Posterior vena cava (tissue), 2 donors: ENCODE measurements around the gene PDZRN3. TPM values are rescaled to one million over a fixed set of nuclear protein-coding genes. Genes with fewer than 3 reads are reported as not detected.
"Not testable (repeated sequence)": the region's sequence is repeated elsewhere in the genome, so short reads cannot be mapped to it uniquely, and the experiment has no call there.

ENCODE experiments used
- DNase-seq: peaks from one replicate; pipeline ENCODE4 v3.0.0-alpha.2; 2020; ENCODE audit warnings: low spot score
- intact Hi-C, 2 donors: fragments of 100-400 bp; cut with DNase I; formaldehyde crosslinking; loops; one replicate each; pipeline versions ENCODE4 v1.14.1 to v1.14.2; 2022 to 2023
- total RNA-seq, 2 donors: library from RNA; stranded (reverse); fragmentation: NEBNext Ultra II Directional; extraction: Animal tissue kit (Norgen Biotek cat#: 25700); gene quantifications; one replicate each; pipeline ENCODE4 v1.2.1, GENCODE V29; 2021
- donor health status: DM: yes; HTN: yes; CAD: no.
- donor health status: DM: yes; HTN: yes; CAD: no.

PDZRN3 gene
- total RNA-seq, 2 donors from 2014 or later: 59.5 to 71.9 TPM

DNA sequence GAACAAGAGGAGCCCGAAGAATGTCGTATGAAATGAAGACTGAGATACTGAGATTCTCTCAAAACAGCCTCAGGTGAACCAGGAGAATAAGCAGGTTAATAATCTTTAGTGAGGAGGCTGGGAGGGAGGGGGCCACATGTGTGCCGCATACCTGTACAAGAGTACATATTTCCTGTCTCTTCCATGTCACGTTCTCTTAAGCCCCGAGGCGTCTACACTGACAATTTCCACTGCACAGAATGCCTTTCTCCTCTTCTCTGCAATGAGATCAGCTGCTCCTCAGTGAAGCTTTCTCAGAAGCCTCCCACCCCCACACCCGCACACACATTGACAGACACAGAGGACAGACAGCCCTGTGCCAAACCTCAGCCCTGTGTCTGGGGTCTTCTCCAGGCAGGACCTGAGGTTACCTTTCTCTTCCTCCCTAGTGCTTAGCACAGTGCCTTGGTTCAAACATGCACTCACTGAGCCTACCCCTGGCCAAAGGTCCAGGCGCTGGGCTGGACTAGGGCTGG lies 55.4 kb downstream of the PDZRN3 start:
- intact Hi-C loops: no loop called here

DNA sequence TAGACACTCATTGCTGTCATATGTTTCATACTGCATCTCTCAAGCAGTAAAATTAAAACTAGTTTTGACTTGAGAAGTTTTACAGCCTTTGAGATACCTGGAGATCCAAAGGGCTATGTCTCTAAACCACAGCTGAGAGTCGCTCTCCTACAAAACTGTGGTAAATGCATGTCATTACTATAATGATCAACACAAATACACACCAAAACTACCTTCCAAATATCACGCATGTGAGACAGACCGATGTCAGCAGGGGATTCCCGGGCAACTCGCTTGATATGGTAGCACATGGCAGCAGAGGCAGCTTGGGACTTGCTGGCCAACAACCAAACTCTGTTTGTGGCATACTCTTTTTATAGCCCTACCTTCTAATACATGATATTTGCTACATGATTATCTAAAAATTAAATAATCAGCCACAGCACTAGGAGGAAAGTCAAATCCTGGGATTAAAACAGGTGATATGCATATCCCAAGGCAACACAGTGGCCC lies 56.3 kb downstream of the PDZRN3 start:
- no peak for DNase-seq
- intact Hi-C loops: no loop called here

More for the DNA sequence above, 55.4 kb downstream of the PDZRN3 start:
- no peak for DNase-seq

DNA sequence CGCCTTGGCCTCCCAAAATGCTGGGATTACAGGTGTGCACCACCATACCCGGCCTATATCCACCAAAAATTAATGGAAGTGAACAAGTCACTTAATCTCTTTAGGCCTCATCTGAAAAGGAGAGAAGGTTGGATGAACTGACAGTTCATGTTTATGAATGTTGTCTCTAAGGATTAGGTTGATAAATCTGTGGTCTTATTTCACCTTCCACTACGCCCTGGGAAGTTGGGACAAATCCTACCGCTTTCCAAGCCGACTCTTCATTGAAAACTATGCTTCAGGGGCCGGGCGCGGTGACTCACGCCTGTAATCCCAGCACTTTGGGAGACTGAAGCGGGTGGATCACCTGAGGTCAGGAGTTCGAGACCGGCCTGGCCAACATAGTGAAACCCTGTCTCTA lies 59.4 kb downstream of the PDZRN3 start:
- intact Hi-C loops, DNase-seq: not testable (repeated sequence)

DNA sequence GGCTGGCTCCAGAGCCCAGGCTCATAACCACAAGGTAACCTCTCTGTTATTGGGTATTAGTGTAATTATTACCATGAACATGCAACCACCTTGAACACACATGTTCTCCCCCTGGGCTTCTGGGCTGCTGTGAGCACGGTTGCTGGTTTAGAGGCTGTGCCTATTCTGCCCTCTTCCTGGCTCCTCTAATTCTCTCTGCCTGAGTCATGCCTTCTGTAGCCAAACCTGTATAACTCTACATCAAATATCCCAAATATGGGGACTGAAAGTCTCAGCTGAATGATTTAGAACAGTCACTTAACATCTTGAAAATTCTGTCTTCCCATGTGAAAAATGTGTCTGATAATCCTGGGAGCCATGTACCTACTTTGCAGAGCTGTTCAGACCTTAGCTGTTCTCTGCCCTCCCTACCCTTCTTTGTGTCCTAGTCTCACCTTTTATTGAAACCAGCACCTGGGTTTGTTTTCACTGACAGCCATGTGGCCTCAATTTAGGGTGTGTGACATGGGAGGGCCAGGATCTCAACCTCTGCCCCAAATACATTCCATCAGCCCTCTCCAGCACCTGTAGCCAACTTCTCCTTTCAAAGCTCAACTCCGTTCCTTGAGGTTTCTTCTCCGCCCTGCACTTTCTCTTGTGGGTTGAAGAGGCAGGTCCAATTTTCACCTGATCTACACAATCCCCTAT lies 60.7 kb downstream of the PDZRN3 start:
- no peak for DNase-seq
- intact Hi-C loops: no loop called here

DNA sequence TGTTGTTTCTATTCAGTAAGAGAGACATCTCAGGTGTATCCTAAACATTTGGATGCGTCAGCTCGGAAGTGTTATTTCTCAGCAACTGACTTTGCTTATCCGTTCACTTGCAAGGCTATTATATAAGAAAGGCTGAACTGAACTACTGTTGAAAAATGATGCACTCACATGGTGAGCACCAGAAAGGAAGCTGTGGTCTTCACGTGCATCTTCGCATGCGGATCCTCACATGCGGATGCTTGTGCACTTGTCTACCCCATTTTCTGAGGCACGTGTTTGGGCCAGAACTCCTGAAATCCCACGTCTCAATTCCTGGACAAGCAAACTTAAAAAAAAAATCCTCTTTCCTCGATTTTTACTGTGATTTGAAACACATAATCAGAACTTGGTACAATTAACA lies 63.2 kb downstream of the PDZRN3 start:
- intact Hi-C loops: no loop called here
- DNase-seq: no peak

DNA sequence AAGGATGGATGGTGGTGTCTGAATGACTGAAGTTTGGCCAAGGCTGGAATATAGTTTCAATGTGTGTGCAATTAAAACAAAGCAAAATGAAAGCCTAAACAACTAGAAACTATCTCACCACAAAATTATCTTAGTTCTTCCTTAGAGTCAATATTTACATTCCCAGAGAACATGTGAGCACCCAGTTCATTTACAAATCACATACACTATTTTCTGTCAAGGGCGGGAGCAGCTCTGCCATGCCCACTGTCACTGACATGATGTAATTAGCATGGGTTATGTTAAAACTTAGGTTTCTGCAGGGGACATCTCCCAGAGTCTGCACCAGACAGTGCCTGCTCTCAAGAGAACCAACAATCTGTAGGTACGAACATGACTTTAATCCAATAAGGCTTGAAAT lies 65.0 kb downstream of the PDZRN3 start:
- intact Hi-C loops: no loop called here

DNA sequence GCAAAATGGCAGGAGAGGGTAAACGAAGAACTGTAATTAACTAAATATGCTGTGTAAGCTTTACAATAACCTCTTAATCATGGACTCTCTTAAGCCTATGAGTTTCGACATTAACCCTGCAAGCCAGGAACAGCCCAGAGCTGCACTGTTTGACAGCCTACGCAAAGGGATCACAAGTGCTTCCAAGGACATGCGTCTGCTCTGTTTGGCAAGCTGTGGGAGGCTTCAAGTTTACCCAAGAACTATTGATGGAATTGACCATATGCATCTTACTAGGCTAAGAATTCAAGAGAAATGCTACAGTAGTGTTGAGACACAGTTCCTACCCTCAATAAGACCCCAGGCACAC lies 66.0 kb downstream of the PDZRN3 start:
- intact Hi-C loops: no loop called here
- no peak for DNase-seq

More for the DNA sequence above, 65.0 kb downstream of the PDZRN3 start:
- no peak for DNase-seq

DNA sequence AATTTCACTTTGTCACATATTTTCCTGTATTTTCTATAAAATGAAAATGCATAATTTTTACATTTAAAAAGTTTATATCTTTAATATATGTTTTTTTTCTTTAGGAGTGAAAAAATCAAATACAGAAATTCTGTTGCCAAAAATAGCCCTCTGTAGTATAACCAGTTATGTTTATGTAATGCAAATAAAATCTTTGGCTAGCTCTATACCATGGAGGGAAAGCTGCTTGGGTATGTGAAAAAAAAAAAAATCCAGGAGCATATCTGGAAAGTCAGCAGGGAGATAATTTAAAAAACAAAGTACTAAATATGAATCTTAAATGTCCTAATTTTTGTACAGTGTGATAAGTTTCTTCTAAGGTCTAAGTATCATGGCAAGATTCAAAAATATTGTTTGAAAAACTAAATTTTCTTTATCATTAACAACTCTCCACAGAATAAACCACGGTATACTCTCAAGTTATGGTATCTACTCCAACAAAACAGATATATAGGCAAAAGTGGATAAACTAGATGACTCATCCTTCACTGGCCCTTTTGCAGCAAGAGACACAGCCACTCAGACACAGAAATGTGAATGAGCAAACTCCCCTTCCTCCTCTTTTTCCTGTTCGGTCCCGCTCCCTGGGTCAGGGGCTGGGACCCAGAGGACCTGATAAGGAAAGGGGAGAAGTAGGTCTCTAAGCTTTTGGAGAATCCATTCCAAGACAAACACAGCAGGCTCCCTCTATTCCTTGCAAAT lies 66.6 kb downstream of the PDZRN3 start:
- intact Hi-C loops: no loop called here
- no peak for DNase-seq

DNA sequence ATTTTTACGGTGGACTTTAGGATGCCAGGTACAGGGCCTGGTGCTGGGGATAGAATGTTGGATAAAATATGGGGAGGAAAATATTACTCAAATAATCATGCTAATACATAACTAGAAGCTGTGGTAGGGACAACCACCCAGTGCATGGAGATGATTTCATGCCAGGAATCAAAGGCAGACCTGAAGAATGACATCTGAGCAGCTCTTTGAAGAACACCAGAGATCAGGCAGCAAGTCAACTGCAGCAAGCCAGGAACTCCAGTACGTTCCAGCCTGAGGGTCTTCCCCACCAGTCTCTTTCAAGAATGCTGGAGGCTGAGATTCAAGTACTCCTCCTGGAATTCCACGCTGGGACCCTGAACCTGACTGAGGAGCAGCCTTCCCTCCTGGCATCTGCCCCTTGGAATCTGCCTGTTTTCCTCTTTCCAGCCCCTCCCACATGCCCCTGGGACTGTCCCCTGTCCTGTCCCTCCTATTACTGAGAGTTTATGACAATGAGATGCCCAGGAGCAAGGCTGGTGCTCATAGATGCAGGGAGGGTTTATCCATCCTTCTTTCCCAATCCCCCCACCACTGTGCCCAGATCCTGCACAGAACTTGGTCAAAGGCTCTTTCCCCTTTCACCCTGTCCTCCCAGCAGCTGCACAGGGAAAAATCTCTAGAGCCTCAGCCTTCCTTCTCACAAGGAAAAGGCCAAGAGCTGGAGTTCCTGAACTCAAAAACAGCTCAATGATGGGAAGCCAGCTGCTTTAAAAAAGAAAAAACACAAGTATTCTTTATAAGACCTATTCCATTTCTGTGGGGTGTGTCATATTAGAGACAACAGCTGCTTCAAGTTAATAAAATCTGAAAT lies 68.0 kb downstream of the PDZRN3 start:
- intact Hi-C loops: no loop called here
- DNase-seq: no peak

DNA sequence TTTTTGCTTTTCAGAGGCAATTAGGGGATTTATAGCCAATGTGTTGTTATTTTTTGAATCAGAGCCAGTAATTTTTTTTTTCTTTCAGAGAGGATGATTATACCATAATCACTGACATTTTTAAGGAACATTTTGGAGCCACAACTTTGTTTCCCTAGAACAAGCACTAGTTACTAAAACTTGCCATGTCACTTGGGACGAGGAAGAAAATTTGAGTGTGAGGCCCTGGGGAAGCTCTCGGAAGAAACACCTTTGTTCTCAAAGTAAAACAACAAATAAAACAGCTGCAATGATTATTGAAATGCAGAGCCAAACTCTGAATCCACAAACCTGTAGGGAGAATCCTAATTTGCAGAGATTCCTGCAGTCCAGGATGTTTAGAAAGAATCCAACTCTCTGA lies 69.7 kb downstream of the PDZRN3 start:
- no peak for DNase-seq
- intact Hi-C loops: no loop called here

DNA sequence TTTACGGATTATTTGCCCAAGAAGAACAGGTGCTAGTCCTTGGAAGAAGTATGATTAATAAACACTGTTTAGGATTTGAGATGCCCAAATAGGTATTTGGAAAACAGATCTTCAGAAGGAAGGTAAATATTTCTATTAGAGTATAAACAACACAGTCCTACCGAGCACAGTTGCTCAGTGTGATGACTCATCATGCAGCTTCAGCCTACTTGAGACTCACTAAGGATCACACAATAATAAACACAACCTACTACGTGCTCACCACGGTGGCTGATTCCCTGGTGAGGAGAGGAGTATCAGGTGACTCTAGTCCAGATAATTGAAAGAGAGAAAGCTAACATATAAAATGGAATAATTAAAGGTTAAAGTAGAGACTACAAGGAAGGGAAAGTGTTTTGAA lies 72.0 kb downstream of the PDZRN3 start:
- no peak for DNase-seq
- intact Hi-C loops: no loop called here

DNA sequence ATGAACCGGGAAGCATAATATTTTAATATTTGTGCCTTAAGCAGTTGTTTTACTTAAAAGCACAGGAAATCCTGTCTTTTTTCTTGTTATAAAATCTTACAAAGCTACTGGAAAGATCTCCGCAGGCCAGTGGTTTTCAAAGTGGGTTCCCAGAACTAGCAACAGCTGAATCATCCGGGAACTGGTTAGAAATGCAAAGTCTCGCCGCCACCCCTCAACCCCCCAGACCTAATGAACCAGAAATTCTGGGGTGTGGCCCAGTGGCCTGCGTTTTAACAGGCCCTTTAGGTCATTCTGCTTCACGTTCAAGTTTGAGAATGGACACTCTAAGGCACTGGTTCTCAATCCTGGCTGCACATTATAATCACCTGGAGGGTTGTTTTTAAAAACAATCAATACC lies 74.7 kb downstream of the PDZRN3 start:
- intact Hi-C loops: no loop called here
- no peak for DNase-seq

DNA sequence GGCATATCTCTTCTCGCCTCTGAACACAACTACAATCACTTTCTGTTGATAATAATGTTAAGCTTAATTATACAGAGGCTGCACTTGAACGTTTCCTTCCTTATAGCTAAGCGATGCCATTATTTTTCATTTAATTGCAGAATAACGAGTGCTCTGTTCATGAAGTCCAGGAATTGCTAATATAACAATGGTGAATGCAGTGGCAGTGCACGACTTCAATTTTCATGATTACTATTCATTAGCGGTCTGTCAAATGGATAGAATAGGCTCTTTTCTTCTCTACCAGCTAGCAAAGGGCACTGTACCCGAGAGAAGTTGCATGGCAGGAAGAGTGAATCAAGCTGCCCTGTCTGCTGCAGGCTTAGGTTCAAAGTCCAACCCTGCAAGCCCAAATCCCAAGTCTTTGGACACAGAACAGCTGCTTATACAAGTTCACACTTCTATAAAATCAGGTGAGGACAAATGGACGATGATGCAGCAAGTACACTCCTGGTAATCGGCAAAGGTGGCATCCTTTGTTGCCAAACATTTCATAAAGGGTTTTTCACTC lies 75.6 kb downstream of the PDZRN3 start:
- DNase-seq: no peak
- intact Hi-C loops: no loop called here

DNA sequence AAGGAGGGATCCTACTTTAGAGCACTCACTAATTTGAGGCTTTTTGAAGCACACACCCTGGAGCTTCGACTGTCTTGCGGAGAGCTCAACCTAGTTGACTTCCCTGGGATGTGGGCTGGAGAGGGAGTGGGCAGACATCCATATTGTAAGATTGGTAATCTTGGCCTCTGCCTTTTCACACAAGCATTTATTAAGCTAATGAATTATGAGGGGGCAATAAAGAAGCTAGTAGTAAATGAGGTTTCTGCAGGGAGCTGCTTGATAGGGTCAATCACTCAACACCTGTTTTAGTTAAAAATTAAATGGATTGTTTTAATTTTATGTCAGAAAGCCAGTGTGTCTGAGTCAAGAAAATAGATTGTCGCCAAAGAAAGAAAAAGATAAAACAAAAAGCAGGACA lies 76.3 kb downstream of the PDZRN3 start:
- no peak for DNase-seq
- intact Hi-C loops: no loop called here

DNA sequence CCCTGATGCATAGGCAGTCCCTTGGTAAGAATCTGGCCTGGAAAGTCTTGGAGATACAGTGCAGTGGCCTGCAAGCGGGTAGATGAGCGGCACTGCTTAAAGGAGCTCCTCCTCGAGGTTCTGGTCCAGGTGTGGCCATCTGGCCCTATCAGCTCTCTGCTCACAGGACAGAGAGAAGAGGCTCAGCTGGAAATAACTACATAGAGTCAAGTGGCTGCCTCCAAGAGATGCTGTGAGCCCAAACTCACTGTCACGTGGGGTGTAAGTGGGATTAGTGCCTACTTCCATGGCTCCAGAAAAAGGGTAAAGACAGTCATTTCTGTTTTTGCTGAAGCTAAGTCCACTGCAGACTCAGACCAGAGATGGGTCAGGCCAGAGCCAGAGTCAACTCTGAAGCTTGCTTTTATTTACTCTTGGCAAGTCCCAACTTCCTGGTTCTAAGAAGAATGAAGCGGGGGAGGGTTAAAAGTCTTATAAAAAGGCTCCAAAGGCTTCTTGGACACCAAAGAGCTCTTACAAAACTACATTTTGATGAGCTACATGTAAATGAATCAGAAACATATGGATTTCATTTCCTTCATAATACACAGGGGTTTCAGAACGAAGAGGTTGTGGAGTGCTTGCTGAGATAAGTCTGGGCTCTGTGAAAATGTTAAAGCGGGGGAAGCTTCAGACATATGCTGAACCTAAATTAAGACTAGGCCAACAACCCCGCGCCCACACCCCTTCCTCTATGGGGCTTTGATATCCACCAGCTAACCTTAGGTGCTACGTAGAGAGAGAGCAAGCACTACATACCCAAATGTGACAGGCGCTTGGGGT lies 77.1 kb downstream of the PDZRN3 start:
- intact Hi-C loops: no loop called here
- no peak for DNase-seq

DNA sequence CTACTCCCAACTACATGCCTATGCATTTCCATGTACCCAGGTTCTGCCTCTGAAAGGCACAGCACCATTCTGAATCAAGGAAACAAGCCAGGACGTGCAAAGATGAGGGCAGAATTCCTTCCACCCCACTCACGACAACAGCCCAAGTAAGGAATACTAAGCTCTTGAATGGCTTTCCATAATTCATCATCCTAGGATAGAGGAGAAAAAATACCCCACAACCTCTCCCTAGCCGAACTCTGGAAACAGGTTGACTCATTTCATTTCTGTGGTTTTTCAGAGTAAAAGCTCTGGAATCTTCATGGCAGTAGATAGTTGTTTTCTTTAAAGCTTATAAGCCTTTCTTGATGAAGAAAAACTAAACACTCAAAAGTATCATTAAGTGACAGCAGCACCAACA lies 77.8 kb downstream of the PDZRN3 start:
- no peak for DNase-seq
- intact Hi-C loops: no loop called here

DNA sequence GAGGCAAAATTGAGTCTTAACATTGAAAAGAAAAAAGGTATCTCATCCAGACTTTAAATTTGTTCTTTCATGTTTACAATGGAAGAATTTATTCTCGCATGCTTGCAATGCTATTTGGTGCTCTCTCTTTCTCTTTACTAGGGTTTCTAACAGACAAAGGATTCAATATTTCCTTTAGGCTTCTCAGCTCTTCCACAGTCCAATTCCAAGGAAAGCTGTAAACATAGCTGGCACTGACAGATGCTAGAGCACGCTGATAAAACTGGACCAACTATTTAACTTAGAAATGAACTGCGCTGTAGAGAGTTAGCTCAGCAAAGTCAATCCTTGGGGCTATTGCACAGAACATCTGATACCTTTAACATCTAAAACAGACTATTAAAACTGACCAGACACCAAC lies 81.3 kb downstream of the PDZRN3 start:
- intact Hi-C loops: no loop called here
- no peak for DNase-seq

DNA sequence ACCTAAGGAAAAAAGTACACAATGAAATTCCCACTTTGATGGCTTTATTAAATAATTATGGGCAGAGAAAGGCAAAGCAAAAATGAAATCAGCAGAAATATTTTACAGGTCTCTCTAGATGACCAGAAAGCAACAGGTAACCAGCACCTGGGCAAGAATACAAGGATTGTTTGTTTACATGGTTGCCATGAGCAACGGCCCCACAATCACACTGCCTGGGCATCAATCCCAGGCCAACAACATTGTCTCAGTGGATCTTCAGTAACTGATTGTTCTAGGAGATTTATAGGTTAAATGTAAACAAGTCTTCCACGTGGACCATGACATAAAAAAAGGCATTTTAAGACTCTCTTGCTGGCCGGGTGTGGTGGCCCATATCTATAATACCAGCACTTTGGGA lies 82.6 kb downstream of the PDZRN3 start:
- intact Hi-C loops: no loop called here

More for the DNA sequence above, 82.6 kb downstream of the PDZRN3 start:
- DNase-seq: no peak
